Measurements from ENCODE around the gene EFNA3. TPM values are rescaled to one million over a fixed set of nuclear protein-coding genes. Genes with fewer than 3 reads are reported as not detected.

Gene EFNA3
- total RNA-seq, 4 donors from 2014 or later, result 0.44 to 3.7 (median 1.7) TPM; not detected in 1

- TF ChIP-seq CTCF (IDR thresholded peaks at IDR 0.05; ENCODE audit: low read depth), result no peak
Measured at GRCh38 chr1:155053531-155054105, 25.0 kb upstream of the EFNA3 start.

GRCh38 chr1:155057104-155057503 lies 21.5 kb upstream of the EFNA3 start:
- TF ChIP-seq CTCF (IDR thresholded peaks at IDR 0.05; ENCODE audit: low read depth), result no peak

- TF ChIP-seq CTCF (IDR thresholded peaks at IDR 0.05; ENCODE audit: low read depth), result no peak
Measured at GRCh38 chr1:155057788-155058211, 20.8 kb upstream of the EFNA3 start.

GRCh38 chr1:155060736-155061135 lies 17.9 kb upstream of the EFNA3 start:
- TF ChIP-seq CTCF (IDR thresholded peaks at IDR 0.05; ENCODE audit: low read depth), result no peak

- no peak for TF ChIP-seq CTCF (IDR thresholded peaks at IDR 0.05; ENCODE audit: low read depth)
Measured at GRCh38 chr1:155061381-155062150, 17.1 kb upstream of the EFNA3 start.

- TF ChIP-seq CTCF (IDR thresholded peaks at IDR 0.05; ENCODE audit: low read depth), result no peak
Measured at GRCh38 chr1:155062151-155062686, 16.4 kb upstream of the EFNA3 start.

- TF ChIP-seq CTCF (IDR thresholded peaks at IDR 0.05; ENCODE audit: low read depth), result no peak
Measured at GRCh38 chr1:155062702-155063411, 15.8 kb upstream of the EFNA3 start.

Data from subcutaneous adipose tissue (tissue), 4 donors.